Measurements from ENCODE around the gene CD59. TPM values are rescaled to one million over a fixed set of nuclear protein-coding genes. Genes with fewer than 3 reads are reported as not detected.

Gene CD59
- total RNA-seq, 1 experiment from 2014 or later = 597 TPM

- Mint-ChIP-seq H3K9me3 (ENCODE audit: unreplicated experiment) (no peaks in the 10 kb centered on the region), H3K27ac (ENCODE audit: low read depth, unreplicated experiment) (no peak overlapping the region), H3K36me3 (ENCODE audit: insufficient read depth, unreplicated experiment) (peaks cover 19% of the 10 kb centered on the region), H3K4me3 (ENCODE audit: unreplicated experiment) (peak overlapping the region; percentile 88), H3K4me1 (ENCODE audit: insufficient read depth, unreplicated experiment) (peaks cover 25% of the 10 kb centered on the region), H3K27me3 (ENCODE audit: insufficient read depth, unreplicated experiment) (no peaks in the 10 kb centered on the region)
- POLR2A ChIA-PET = interaction anchor here (0.8 to 3.2 kb wide), 10 partner anchors 22 to 279 kb away, joined by 3 to 27 read pairs (median 4); partner anchors contain the start of genes CAPRIN1 and CD59
- intact Hi-C loops (cut with micrococcal nuclease) = no loop called here
- CTCF ChIA-PET = interaction anchor here (0.6 to 1.6 kb wide), 8 partner anchors 16 to 881 kb away, joined by 3 to 4 read pairs (median 3); no protein-coding TSS in a partner anchor
- no peak for DNase-seq (ENCODE audit: unreplicated experiment)
- no peak for TF ChIP-seq CTCF (IDR thresholded peaks at IDR 0.05; ENCODE audit: unreplicated experiment)
- BruUV-seq (replicated peaks) = no TSS peak
These were observed 36.6 kb upstream of the CD59 start for GRCh38 chr11:33772870-33773269.

DNA sequence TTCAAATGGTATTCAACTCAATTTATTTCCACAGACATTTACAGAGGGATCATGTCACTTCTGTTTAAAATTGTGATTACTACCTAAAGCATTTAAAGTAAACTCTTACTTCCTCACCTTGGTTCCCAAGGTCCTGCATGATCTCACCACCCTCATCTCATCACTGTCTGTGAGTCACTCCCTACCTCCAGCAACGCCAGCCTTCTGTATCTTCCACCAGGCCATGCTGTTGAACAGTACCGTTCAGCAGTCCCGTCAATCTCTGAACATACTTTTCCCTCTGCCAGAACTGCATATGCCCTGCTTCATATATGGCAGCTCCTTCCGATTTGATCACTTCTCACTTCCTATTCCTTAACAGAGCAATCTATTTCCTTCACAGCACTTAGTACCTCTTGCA, 36.1 kb upstream of the CD59 start:
- peaks cover 25% of the 10 kb centered on the region for H3K4me1 Mint-ChIP-seq (ENCODE audit: insufficient read depth, unreplicated experiment)
- POLR2A ChIA-PET = interaction anchor here (0.6 to 3.2 kb wide), 11 partner anchors 22 to 414 kb away, joined by 3 to 27 read pairs (median 4); partner anchors contain the start of genes CAPRIN1 and CD59
- CTCF ChIA-PET = interaction anchor here (0.6 to 1.6 kb wide), 6 partner anchors 51 to 84 kb away, joined by 3 to 4 read pairs (median 3); no protein-coding TSS in a partner anchor
- H3K27ac Mint-ChIP-seq (ENCODE audit: low read depth, unreplicated experiment) = no peak overlapping the region
- peak overlapping the region; percentile 88 for H3K4me3 Mint-ChIP-seq (ENCODE audit: unreplicated experiment)
- TF ChIP-seq CTCF (IDR thresholded peaks at IDR 0.05; ENCODE audit: unreplicated experiment) = no peak
- H3K9me3 Mint-ChIP-seq (ENCODE audit: unreplicated experiment) = no peaks in the 10 kb centered on the region
- intact Hi-C loops (cut with micrococcal nuclease) = no loop called here
- no TSS peak for BruUV-seq (replicated peaks)
- DNase-seq (ENCODE audit: unreplicated experiment) = peak; percentile 54
- H3K27me3 Mint-ChIP-seq (ENCODE audit: insufficient read depth, unreplicated experiment) = no peaks in the 10 kb centered on the region
- H3K36me3 Mint-ChIP-seq (ENCODE audit: insufficient read depth, unreplicated experiment) = peaks cover 21% of the 10 kb centered on the region

GRCh38 chr11:33770236-33770635, 34.0 kb upstream of the CD59 start:
- no TSS peak for BruUV-seq (replicated peaks)
- Mint-ChIP-seq H3K27me3 (ENCODE audit: insufficient read depth, unreplicated experiment) (no peaks in the 10 kb centered on the region), H3K9me3 (ENCODE audit: unreplicated experiment) (no peaks in the 10 kb centered on the region), H3K27ac (ENCODE audit: low read depth, unreplicated experiment) (no peak overlapping the region), H3K4me1 (ENCODE audit: insufficient read depth, unreplicated experiment) (peaks cover 25% of the 10 kb centered on the region), H3K36me3 (ENCODE audit: insufficient read depth, unreplicated experiment) (peaks cover 42% of the 10 kb centered on the region), H3K4me3 (ENCODE audit: unreplicated experiment) (no peak overlapping the region)
- no peak for TF ChIP-seq CTCF (IDR thresholded peaks at IDR 0.05; ENCODE audit: unreplicated experiment)
- no peak for DNase-seq (ENCODE audit: unreplicated experiment)
- ChIA-PET POLR2A (no interaction called here), CTCF (interaction anchor here (0.7 kb wide), 1 partner anchor 28 kb away, joined by 4 read pairs; no protein-coding TSS in a partner anchor)
- intact Hi-C loops (cut with micrococcal nuclease) = no loop called here

- Mint-ChIP-seq H3K27ac (ENCODE audit: low read depth, unreplicated experiment) (no peak overlapping the region), H3K27me3 (ENCODE audit: insufficient read depth, unreplicated experiment) (no peaks in the 10 kb centered on the region), H3K4me3 (ENCODE audit: unreplicated experiment) (no peak overlapping the region), H3K9me3 (ENCODE audit: unreplicated experiment) (no peaks in the 10 kb centered on the region), H3K4me1 (ENCODE audit: insufficient read depth, unreplicated experiment) (peaks cover 25% of the 10 kb centered on the region), H3K36me3 (ENCODE audit: insufficient read depth, unreplicated experiment) (peaks cover 49% of the 10 kb centered on the region)
- ChIA-PET POLR2A (no interaction called here), CTCF (interaction anchor here (0.7 kb wide), 1 partner anchor 27 kb away, joined by 4 read pairs; no protein-coding TSS in a partner anchor)
- DNase-seq (ENCODE audit: unreplicated experiment) = no peak
- no TSS peak for BruUV-seq (replicated peaks)
- intact Hi-C loops (cut with micrococcal nuclease) = no loop called here
- TF ChIP-seq CTCF (IDR thresholded peaks at IDR 0.05; ENCODE audit: unreplicated experiment) = no peak
These were observed 33.3 kb upstream of the CD59 start for GRCh38 chr11:33769542-33769941.

Measured in MCF 10A (cell line).